ENCODE measurements around the gene CARD14.

GRCh38 chr17:80124351-80124981, 45.4 kb upstream of the CARD14 start:
- TF ChIP-seq SMAD1 (CRISPR knock-in tag; IDR thresholded peaks at IDR 0.05; ENCODE audit: borderline replicate concordance, low read depth) (no peak), ZNF205 (CRISPR knock-in tag; IDR thresholded peaks at IDR 0.05) (no peak), CTCF (CRISPR knock-in tag; IDR thresholded peaks at IDR 0.05) (peak; percentile 89), EZH2 (conservative IDR thresholded peaks at IDR 0.05; ENCODE audit: low read depth, low read length) (no peak), MXD3 (CRISPR knock-in tag; IDR thresholded peaks at IDR 0.05) (no peak), POLR2AphosphoS5 (IDR thresholded peaks at IDR 0.05; ENCODE audit: low read depth, low read length) (no peak), KDM5A (IDR thresholded peaks at IDR 0.05; ENCODE audit: borderline replicate concordance, low read length) (no peak), GABPA (IDR thresholded peaks at IDR 0.05; ENCODE audit: low read depth, low read length) (no peak), GABPA (CRISPR knock-in tag; IDR thresholded peaks at IDR 0.05; ENCODE audit: low read depth) (no peak), NFKB2 (CRISPR knock-in tag; IDR thresholded peaks at IDR 0.05; ENCODE audit: borderline replicate concordance) (no peak; the same call in 1 of the 2 replicates), EP300 (IDR thresholded peaks at IDR 0.05; ENCODE audit: low read depth in 2 of 2, low read length in 2 of 2) (0 out of 4 replicates have a peak, but pooled peaks of 1 of the 2 experiments have one; percentile 23), EP300 (CRISPR knock-in tag; IDR thresholded peaks at IDR 0.05; ENCODE audit: borderline replicate concordance) (no peak), AKNA (CRISPR knock-in tag; IDR thresholded peaks at IDR 0.05; ENCODE audit: borderline replicate concordance) (no peak), ZFP91 (CRISPR knock-in tag; IDR thresholded peaks at IDR 0.05; ENCODE audit: borderline replicate concordance) (no peak; the same call in 1 of the 2 replicates)
